ENCODE results near the gene LAYN.

LAYN gene

GRCh38 chr11:111531687-111532364 lies 8.7 kb upstream of the LAYN start:
- no peak for DNase-seq

GRCh38 chr11:111532365-111532709 lies 8.2 kb upstream of the LAYN start:
- no peak for DNase-seq

GRCh38 chr11:111535281-111535680 lies 5.2 kb upstream of the LAYN start:
- no peak for DNase-seq

GRCh38 chr11:111537336-111537860 lies 3.1 kb upstream of the LAYN start:
- DNase-seq, result no peak

- no peak for DNase-seq
Measured at GRCh38 chr11:111538407-111539114, 2.0 kb upstream of the LAYN start.

GRCh38 chr11:111539426-111540113 lies 950 bp upstream of the LAYN start:
- peak; percentile 41 for DNase-seq

- no peak for DNase-seq
Measured at GRCh38 chr11:111540937-111541253, 375 bp downstream of the LAYN start.

- DNase-seq, result no peak
Measured at GRCh38 chr11:111541254-111542061, 938 bp downstream of the LAYN start.

- no peak for DNase-seq
Measured at GRCh38 chr11:111542606-111543275, 2.2 kb downstream of the LAYN start.

GRCh38 chr11:111548525-111548924 lies 8.0 kb downstream of the LAYN start:
- DNase-seq, result no peak

- no peak for DNase-seq
Measured at GRCh38 chr11:111549196-111549868, 8.8 kb downstream of the LAYN start.

GRCh38 chr11:111549869-111550203 lies 9.3 kb downstream of the LAYN start:
- no peak for DNase-seq

GRCh38 chr11:111550258-111550657 lies 9.7 kb downstream of the LAYN start:
- DNase-seq, result no peak

GRCh38 chr11:111554532-111554931 lies 14.0 kb downstream of the LAYN start:
- DNase-seq, result no peak

- DNase-seq, result no peak
Measured at GRCh38 chr11:111555255-111555654, 14.7 kb downstream of the LAYN start.

GRCh38 chr11:111557425-111558111 lies 17.0 kb downstream of the LAYN start:
- no peak for DNase-seq

- DNase-seq, result no peak
Measured at GRCh38 chr11:111559800-111560464, 19.4 kb downstream of the LAYN start.

- DNase-seq, result no peak
Measured at GRCh38 chr11:111560800-111561199, 20.3 kb downstream of the LAYN start.

GRCh38 chr11:111561306-111561705 lies 20.8 kb downstream of the LAYN start:
- no peak for DNase-seq

- DNase-seq, result no peak
Measured at GRCh38 chr11:111561791-111562325, 21.3 kb downstream of the LAYN start.

All from NCI-H524 treated with DMSO at 0.1 percent for 48 hours (cell line).